IMR-90 (cell line): ENCODE measurements around the gene FUT9. TPM values are rescaled to one million over a fixed set of nuclear protein-coding genes. Genes with fewer than 3 reads are reported as not detected.

Experiments
- ATAC-seq: fragments of 200-7000 bp; cut with Tn5 transposase; 2 replicates; pipeline ENCODE4 v1.9.1; 2020; ENCODE audit warnings: low read depth, mild to moderate bottlenecking, moderate library complexity
- BruUV-seq: library from RNA; stranded (reverse); fragments of 400-500 nt; replicated peaks from 2 replicates; lab custom pipeline; 2021; lab: Mats Ljungman, UMichigan
- CTCF ChIA-PET: fragments of 300-600 bp; formaldehyde crosslinking; extraction: SDS; loops from one replicate; lab custom pipeline; 2021; ENCODE audit warnings: antibody characterized with exemption; lab: Yijun Ruan, JAX
- POLR2A ChIA-PET: fragments of 300-600 bp; sonication (Branson Sonifier 250); formaldehyde crosslinking; loops from one replicate; lab custom pipeline; 2022; ENCODE audit warnings: antibody characterized with exemption; ENCODE audit not compliant: unreplicated experiment; lab: Charles Lee
- DNase-seq: peaks from one replicate; pipeline ENCODE4 v3.0.0; 2013
- H2AFZ ChIP-seq: replicated peaks from 2 replicates; pipeline ENCODE3; 2013; ENCODE audit warnings: low read length, mild to moderate bottlenecking; ENCODE audit not compliant: poor library complexity
- H2AK5ac ChIP-seq: 2 replicates; pipeline ENCODE4 v1.6.1; 2013; ENCODE audit warnings: low read depth, low read length, inconsistent platforms
- H2AK9ac ChIP-seq: replicated peaks from 2 replicates; pipeline ENCODE3; 2013; ENCODE audit warnings: mild to moderate bottlenecking, low read depth, low read length, moderate library complexity; ENCODE audit not compliant: poor library complexity
- H2BK120ac ChIP-seq: 2 replicates; pipeline ENCODE4 v1.6.1; 2013; ENCODE audit warnings: low read depth, low read length, inconsistent platforms
- H2BK15ac ChIP-seq: 3 replicates; pipeline ENCODE4 v1.6.1; 2013; ENCODE audit warnings: low read depth, low read length, inconsistent platforms
- H2BK20ac ChIP-seq: 2 replicates; pipeline ENCODE4 v1.6.1; 2013; ENCODE audit warnings: low read depth, mild to moderate bottlenecking, inconsistent platforms, low read length, moderate library complexity
- H2BK5ac ChIP-seq: 2 replicates; pipeline ENCODE4 v1.6.1; 2013; ENCODE audit warnings: mild to moderate bottlenecking, low read depth, low read length, inconsistent platforms; ENCODE audit not compliant: poor library complexity, severe bottlenecking
- H3K14ac ChIP-seq: replicated peaks from 2 replicates; pipeline ENCODE4 v1.6.1; 2013; ENCODE audit warnings: low read depth, low read length, inconsistent platforms
- H3K18ac ChIP-seq: 2 replicates; pipeline ENCODE4 v1.6.1; 2013; ENCODE audit warnings: low read depth, low read length, control low read depth
- H3K23ac ChIP-seq: 2 replicates; pipeline ENCODE4 v1.6.1; 2013; ENCODE audit warnings: low read depth, low read length, inconsistent platforms
- H3K27ac ChIP-seq: 2 replicates; pipeline ENCODE4 v1.5.1; 2013; ENCODE audit warnings: mild to moderate bottlenecking, control low read depth, low read length; ENCODE audit not compliant: insufficient read depth
- H3K27me3 ChIP-seq: 2 replicates; pipeline ENCODE4 v1.6.1; 2013; ENCODE audit warnings: low read length; ENCODE audit not compliant: control insufficient read depth, insufficient read depth
- H3K36me3 ChIP-seq: 2 replicates; pipeline ENCODE4 v1.6.1; 2013; ENCODE audit warnings: low read length, mixed read lengths; ENCODE audit not compliant: control insufficient read depth, insufficient read depth
- H3K4ac ChIP-seq: 2 replicates; pipeline ENCODE4 v1.6.1; 2013; ENCODE audit warnings: low read depth, low read length, inconsistent platforms
- H3K4me1 ChIP-seq: 2 replicates; pipeline ENCODE4 v1.6.1; 2013; ENCODE audit warnings: low read length, mixed read lengths; ENCODE audit not compliant: control insufficient read depth, insufficient read depth
- H3K4me2 ChIP-seq: 2 replicates; pipeline ENCODE4 v1.6.1; 2013; ENCODE audit warnings: low read depth, mild to moderate bottlenecking, control low read depth, low read length, moderate library complexity
- H3K4me3 ChIP-seq: 2 replicates; pipeline ENCODE4 v1.5.1; 2013; ENCODE audit warnings: low read depth, mild to moderate bottlenecking, control low read depth, low read length, moderate library complexity; ENCODE audit not compliant: insufficient read depth
- H3K56ac ChIP-seq: 2 replicates; pipeline ENCODE4 v1.6.1; 2013; ENCODE audit warnings: low read length, inconsistent platforms; ENCODE audit not compliant: insufficient read depth; ENCODE audit errors: extremely low read depth
- H3K79me1 ChIP-seq, 2 experiments: 2 replicates each; pipeline ENCODE4 v1.6.1; 2013; ENCODE audit warnings: low read length in 2 of 2, inconsistent platforms in 1 of 2, low read depth in 1 of 2
- H3K9ac ChIP-seq: 2 replicates; pipeline ENCODE4 v1.6.1; 2013; ENCODE audit warnings: low read depth, low read length, control low read depth
- H3K9me1 ChIP-seq: 2 replicates; pipeline ENCODE4 v1.6.1; 2013; ENCODE audit warnings: low read length, inconsistent platforms; ENCODE audit not compliant: insufficient read depth
- H3K9me3 ChIP-seq: 2 replicates; pipeline ENCODE4 v1.6.1; 2013; ENCODE audit warnings: low read length; ENCODE audit not compliant: control insufficient read depth, insufficient read depth
- H4K20me1 ChIP-seq: 2 replicates; pipeline ENCODE4 v1.6.1; 2013; ENCODE audit warnings: low read length, inconsistent platforms; ENCODE audit not compliant: insufficient read depth
- H4K5ac ChIP-seq: 2 replicates; pipeline ENCODE4 v1.6.1; 2013; ENCODE audit warnings: mild to moderate bottlenecking, low read depth, low read length, control low read depth
- H4K8ac ChIP-seq, 2 experiments: 2 replicates each; pipeline ENCODE4 v1.6.1; 2013; ENCODE audit warnings: low read depth in 2 of 2, low read length in 2 of 2, control low read depth in 1 of 2, inconsistent platforms in 1 of 2
- H4K91ac ChIP-seq: 2 replicates; pipeline ENCODE4 v1.6.1; 2013; ENCODE audit warnings: low read depth, low read length, inconsistent platforms; ENCODE audit not compliant: insufficient read depth
- BHLHE40 ChIP-seq: fragments of 150-350 bp; IDR thresholded peaks from 2 replicates; pipeline ENCODE4 v1.6.1; 2016; ENCODE audit warnings: mild to moderate bottlenecking, low read depth, low read length
- FOS ChIP-seq: fragments of 150-350 bp; IDR thresholded peaks from 2 replicates; pipeline ENCODE4 v1.6.1; 2016; ENCODE audit warnings: low read depth, low read length
- MAZ ChIP-seq: IDR thresholded peaks from 2 replicates; pipeline ENCODE4 v1.6.1; 2012; ENCODE audit warnings: low read depth, mild to moderate bottlenecking, low read length, improper control_type of control experiment, moderate library complexity, borderline replicate concordance
- MXI1 ChIP-seq: IDR thresholded peaks from 2 replicates; pipeline ENCODE4 v1.6.1; 2012; ENCODE audit warnings: low read depth, mild to moderate bottlenecking, low read length, moderate library complexity, borderline replicate concordance
- WGBS, 2 experiments: methylation state at CpG; one replicate each; pipeline versions ENCODE4 v1.1.5 to v1.1.7; 2013; ENCODE audit warnings: missing lambda C conversion rate in 2 of 2; ENCODE audit not compliant: insufficient read length in 1 of 2; ENCODE audit errors: extremely low coverage in 2 of 2; 5-methylcytosine and 5-hydroxymethylcytosine counted together
- dilution Hi-C: fragments of 300-500 bp; cut with HindIII; formaldehyde crosslinking; loops from one replicate; pipeline ENCODE4 v1.14.3; 2018; ENCODE audit warnings: low sequenced_read_pairs; ENCODE audit not compliant: unreplicated experiment
- in situ Hi-C: fragments of 300-500 bp; cut with MboI; formaldehyde crosslinking; loops from 3 replicates; pipeline ENCODE4 v1.14.3; 2019; ENCODE audit warnings: low sequenced_read_pairs, inconsistent platforms, mixed read lengths
- intact Hi-C: fragments of 100-400 bp; cut with micrococcal nuclease; formaldehyde crosslinking; loops from 2 replicates; pipeline ENCODE4 v1.10.0; 2022
- polyA plus RNA-seq, 3 experiments: library from polyadenylated mRNA; depleted of rRNA; stranded (reverse); fragments of >200 nt; gene quantifications; 2 replicates each; pipeline ENCODE4 v1.2.3, GENCODE V29; 2012; ENCODE audit warnings: low replicate concordance in 1 of 3
- total RNA-seq: library from RNA; depleted of rRNA; stranded (reverse); fragments of >200 nt; gene quantifications from 2 replicates; pipeline ENCODE4 v1.2.3, GENCODE V29; 2012

FUT9 gene
- total and polyA plus RNA-seq, 2 of the 4 experiments (the other 2 are of a cell fraction): under 0.01 TPM; not detected in 1

GRCh38 chr6:95991906-95992305 lies 23.9 kb upstream of the FUT9 start:
- no peak overlapping the region for H3K9ac ChIP-seq
- no peak overlapping the region for H4K8ac ChIP-seq
- H2AK5ac ChIP-seq: no peak overlapping the region
- DNase-seq: no peak
- H3K36me3 ChIP-seq: no peaks in the 10 kb centered on the region
- no peak overlapping the region for H4K5ac ChIP-seq
- 43% methylated on average over 1 of the region's 5 CpGs; no CpG with 5 or more reads in 1 of the 2 experiments for WGBS, 2 experiments
- no peak for TF ChIP-seq MAZ
- TF ChIP-seq FOS: no peak
- TF ChIP-seq BHLHE40: no peak
- TF ChIP-seq MXI1: no peak
- H3K14ac ChIP-seq: no peak overlapping the region
- dilution Hi-C loops (no loop called here), in situ Hi-C loops (no loop called here), intact Hi-C loops (no loop called here)
- no peaks in the 10 kb centered on the region for H3K9me1 ChIP-seq
- no peak for ATAC-seq
- H3K79me1 ChIP-seq: no peaks in the 10 kb centered on the region
- H3K23ac ChIP-seq: no peak overlapping the region
- CTCF ChIA-PET: no interaction called here
- no peak overlapping the region for H2BK15ac ChIP-seq
- no peak overlapping the region for H3K56ac ChIP-seq
- H4K91ac ChIP-seq: no peak overlapping the region
- H2BK120ac ChIP-seq: no peak overlapping the region
- no peak overlapping the region for H3K18ac ChIP-seq
- no TSS peak for BruUV-seq
- H3K27me3 ChIP-seq: no peaks in the 10 kb centered on the region
- H3K27ac ChIP-seq: no peak overlapping the region
- no peak overlapping the region for H2BK5ac ChIP-seq
- peaks cover 18% of the 10 kb centered on the region for H3K9me3 ChIP-seq
- H2AFZ ChIP-seq: no peak overlapping the region
- no peaks in the 10 kb centered on the region for H3K4me1 ChIP-seq
- H2AK9ac ChIP-seq: no peak overlapping the region
- no peaks in the 10 kb centered on the region for H4K20me1 ChIP-seq
- POLR2A ChIA-PET: no interaction called here
- H2BK20ac ChIP-seq: no peak overlapping the region
- H3K4ac ChIP-seq: no peak overlapping the region
- no peak overlapping the region for H3K4me2 ChIP-seq
- no peak overlapping the region for H3K4me3 ChIP-seq
